OCI-LY3 (cell line): Measurements from ENCODE around the gene EHBP1.

Source experiments
- EZH2phosphoT487 ChIP-seq: fragments of 200-600 bp; shearing (Covaris generic); IDR thresholded peaks from 2 replicates; pipeline ENCODE4 v1.6.1; 2018; ENCODE audit warnings: antibody characterized with exemption, mixed run types, low read depth
- TF ChIP-seq, protein P1 (sequence below): fragments of 200-600, 300-600 bp; sonication (generic); IDR thresholded peaks from 2 replicates; pipeline ENCODE4 v1.5.1; 2014; ENCODE audit warnings: antibody characterized with exemption, low read length, low read depth

DNA sequence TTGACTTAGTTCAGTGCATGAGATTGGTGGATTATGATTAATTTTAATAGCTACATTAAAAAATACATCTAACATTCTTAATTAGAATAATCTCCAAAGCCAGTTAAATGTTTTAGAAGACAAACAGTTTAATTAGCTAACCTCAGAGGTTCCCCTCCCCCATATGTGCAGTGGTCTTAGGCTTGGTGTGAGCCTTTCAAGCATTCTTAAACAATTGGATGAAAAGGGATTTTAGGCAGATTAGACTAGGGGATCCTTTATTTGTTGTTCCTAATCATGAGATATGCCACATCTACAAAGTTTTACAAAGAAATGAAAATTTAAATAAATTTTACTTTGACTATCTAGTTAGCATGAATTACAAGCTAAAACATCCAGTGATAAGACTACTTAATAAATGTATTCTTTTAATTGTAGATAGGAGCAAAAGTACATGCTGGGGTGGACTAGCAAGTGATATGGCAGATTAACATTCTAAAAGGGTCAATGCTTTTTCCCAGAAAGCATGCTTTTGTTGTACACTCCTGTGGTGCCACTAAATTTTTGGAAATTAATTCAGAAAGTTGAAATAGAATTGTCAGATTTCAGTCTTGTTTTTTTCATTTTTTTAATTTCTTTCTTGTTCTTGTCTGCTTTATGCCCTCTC lies 302.4 kb downstream of the EHBP1 start:
- TF ChIP-seq, protein P1, sequence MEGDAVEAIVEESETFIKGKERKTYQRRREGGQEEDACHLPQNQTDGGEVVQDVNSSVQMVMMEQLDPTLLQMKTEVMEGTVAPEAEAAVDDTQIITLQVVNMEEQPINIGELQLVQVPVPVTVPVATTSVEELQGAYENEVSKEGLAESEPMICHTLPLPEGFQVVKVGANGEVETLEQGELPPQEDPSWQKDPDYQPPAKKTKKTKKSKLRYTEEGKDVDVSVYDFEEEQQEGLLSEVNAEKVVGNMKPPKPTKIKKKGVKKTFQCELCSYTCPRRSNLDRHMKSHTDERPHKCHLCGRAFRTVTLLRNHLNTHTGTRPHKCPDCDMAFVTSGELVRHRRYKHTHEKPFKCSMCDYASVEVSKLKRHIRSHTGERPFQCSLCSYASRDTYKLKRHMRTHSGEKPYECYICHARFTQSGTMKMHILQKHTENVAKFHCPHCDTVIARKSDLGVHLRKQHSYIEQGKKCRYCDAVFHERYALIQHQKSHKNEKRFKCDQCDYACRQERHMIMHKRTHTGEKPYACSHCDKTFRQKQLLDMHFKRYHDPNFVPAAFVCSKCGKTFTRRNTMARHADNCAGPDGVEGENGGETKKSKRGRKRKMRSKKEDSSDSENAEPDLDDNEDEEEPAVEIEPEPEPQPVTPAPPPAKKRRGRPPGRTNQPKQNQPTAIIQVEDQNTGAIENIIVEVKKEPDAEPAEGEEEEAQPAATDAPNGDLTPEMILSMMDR, result no peak
- TF ChIP-seq EZH2phosphoT487, result no peak
